GM12878 (cell line): ENCODE results near the gene NRSN2. TPM values are rescaled to one million over a fixed set of nuclear protein-coding genes. Genes with fewer than 3 reads are reported as not detected.
"Not testable (repeated sequence)": the region's sequence is repeated elsewhere in the genome, so short reads cannot be mapped to it uniquely, and the experiment has no call there.

Experiments used
- ATAC-seq: fragments of 200-7000 bp; cut with Tn5 transposase; 3 replicates; pipeline ENCODE4 v1.9.1; 2020; ENCODE audit warnings: mild to moderate bottlenecking, moderate library complexity
- BruUV-seq: library from RNA; stranded (reverse); fragments of 400-500 nt; replicated peaks from 2 replicates; lab custom pipeline; 2021; lab: Mats Ljungman, UMichigan
- CTCF ChIA-PET: fragments of 300-600 bp; sonication (Branson Sonifier 250); formaldehyde crosslinking; extraction: SDS; loops from one replicate; lab custom pipeline; 2021; ENCODE audit warnings: inconsistent platforms; lab: Yijun Ruan, JAX
- POLR2A ChIA-PET: fragments of 350-600 bp; formaldehyde crosslinking; extraction: SDS; loops from one replicate; lab custom pipeline; 2021; ENCODE audit warnings: inconsistent platforms; lab: Charles Lee
- RAD21 ChIA-PET: fragments of 300-600 bp; sonication (Branson Sonifier 250); formaldehyde crosslinking; loops from one replicate; lab custom pipeline; 2023; ENCODE audit warnings: antibody characterized with exemption; ENCODE audit not compliant: unreplicated experiment; lab: Charles Lee
- SMC1A ChIA-PET: fragments of 300-600 bp; sonication (Branson Sonifier 250); formaldehyde crosslinking; loops from one replicate; lab custom pipeline; 2023; ENCODE audit not compliant: unreplicated experiment, uncharacterized antibody; lab: Charles Lee
- DNase-seq: peaks from one replicate; pipeline ENCODE4 v3.0.0-alpha.2; 2011; ENCODE audit warnings: low read depth, low spot score
- FAIRE-seq: peaks from 3 replicates; lab custom pipeline; 2011; peaks lifted over from hg19 to GRCh38; lab: Jason Lieb, UNC
- H2AFZ ChIP-seq: 2 replicates; pipeline ENCODE4 v1.6.0; 2011; ENCODE audit warnings: low read depth, low read length, control low read depth; ENCODE audit not compliant: control insufficient read depth
- H3K27ac ChIP-seq: 2 replicates; pipeline ENCODE4 v1.5.1; 2011; ENCODE audit warnings: control low read depth; ENCODE audit not compliant: control insufficient read depth, insufficient read depth
- H3K27me3 ChIP-seq, 2 experiments: replicated peaks in 1 of 2; 2 replicates each; pipeline versions ENCODE4 v1.6.0 to v1.6.1; 2011; ENCODE audit warnings: low read length in 1 of 2; ENCODE audit not compliant: control insufficient read depth in 2 of 2, insufficient read depth in 2 of 2
- H3K36me3 ChIP-seq, 2 experiments: 2 replicates each; pipeline ENCODE4 v1.5.1; 2011; ENCODE audit warnings: low read length in 1 of 2; ENCODE audit not compliant: control insufficient read depth in 2 of 2, insufficient read depth in 2 of 2
- H3K4me1 ChIP-seq: 2 replicates; pipeline ENCODE4 v1.6.1; 2011; ENCODE audit warnings: mild to moderate bottlenecking, low read length, moderate library complexity, mixed read lengths; ENCODE audit not compliant: control insufficient read depth, insufficient read depth
- H3K4me2 ChIP-seq: 2 replicates; pipeline ENCODE4 v1.6.0; 2011; ENCODE audit warnings: control low read depth; ENCODE audit not compliant: control insufficient read depth, insufficient read depth
- H3K4me3 ChIP-seq: fragments of 200-600 bp; sonication (generic); 2 replicates; pipeline ENCODE4 v1.5.1; 2016
- H3K79me2 ChIP-seq: 2 replicates; pipeline ENCODE4 v1.6.0; 2011; ENCODE audit warnings: low read length; ENCODE audit not compliant: control insufficient read depth, insufficient read depth
- H3K9ac ChIP-seq: 2 replicates; pipeline ENCODE4 v1.8.0; 2011; ENCODE audit warnings: low read length, control low read depth, mixed read lengths; ENCODE audit not compliant: control insufficient read depth, insufficient read depth
- H3K9me3 ChIP-seq: replicated peaks from 3 replicates; pipeline ENCODE4 v1.5.1; 2011; ENCODE audit warnings: mild to moderate bottlenecking, low read length; ENCODE audit not compliant: control insufficient read depth, insufficient read depth
- H4K20me1 ChIP-seq: 2 replicates; pipeline ENCODE4 v1.6.0; 2011; ENCODE audit not compliant: control insufficient read depth, insufficient read depth
- CREM ChIP-seq: IDR thresholded peaks from 2 replicates; pipeline ENCODE4 v1.6.1; 2014; ENCODE audit warnings: antibody characterized with exemption, low read depth
- DPF2 ChIP-seq: fragments of 450-650 bp; IDR thresholded peaks from 2 replicates; pipeline ENCODE4 v1.6.1; 2017; ENCODE audit warnings: mild to moderate bottlenecking
- EZH2 ChIP-seq: IDR thresholded peaks from 2 replicates; pipeline ENCODE4 v1.6.1; 2012; ENCODE audit warnings: low read depth, mild to moderate bottlenecking, control low read depth, inconsistent platforms, low read length, borderline replicate concordance; ENCODE audit not compliant: control insufficient read depth
- NBN ChIP-seq: fragments of 450-650 bp; IDR thresholded peaks from 2 replicates; pipeline ENCODE4 v1.6.1; 2016
- RBBP5 ChIP-seq: fragments of 200-600 bp; sonication (generic); conservative IDR thresholded peaks from 2 replicates; pipeline ENCODE4 v1.6.1; 2016
- RELA ChIP-seq: fragments of 450-650 bp; IDR thresholded peaks from 2 replicates; pipeline ENCODE4 v1.8.0; 2014; ENCODE audit warnings: borderline replicate concordance; ENCODE audit not compliant: partially characterized antibody
- SREBF1 ChIP-seq: IDR thresholded peaks from 2 replicates; pipeline ENCODE4 v1.6.1; 2012; ENCODE audit warnings: mild to moderate bottlenecking, low read length
- SREBF2 ChIP-seq: IDR thresholded peaks from 2 replicates; pipeline ENCODE4 v1.6.1; 2012; ENCODE audit warnings: mild to moderate bottlenecking, low read length
- SRF ChIP-seq, 2 experiments: IDR thresholded peaks; 2 replicates each; pipeline ENCODE4 v1.6.1; 2011; ENCODE audit warnings: low read depth in 2 of 2, low read length in 2 of 2, mild to moderate bottlenecking in 1 of 2, moderate library complexity in 1 of 2
- WGBS: methylation state at CpG from one replicate; pipeline ENCODE4 v1.1.6; 2016; ENCODE audit warnings: low lambda C conversion rate; ENCODE audit not compliant: insufficient replicate concordance, insufficient coverage; ENCODE audit errors: missing lambda C conversion rate; 5-methylcytosine and 5-hydroxymethylcytosine counted together
- in situ Hi-C: fragments of 300-500 bp; cut with MboI; formaldehyde crosslinking; loops from 9 replicates; pipeline ENCODE4 v1.14.3; 2018; ENCODE audit warnings: mixed read lengths
- intact Hi-C: fragments of 100-400 bp; cut with micrococcal nuclease; formaldehyde crosslinking; loops from one replicate; pipeline ENCODE4 v1.14.2; 2022; ENCODE audit not compliant: unreplicated experiment
- polyA plus RNA-seq, 11 experiments: library from polyadenylated mRNA; depleted of rRNA in 4 of 11; unstranded in 6 of 11; stranded (reverse) in 5 of 11; fragments of >200 nt; fragmentation: Nextera tagmentation in 4 of 11; fragmentation: Illumina TruSeq in 1 of 11; extraction: Ambion mirVana in 4 of 11; extraction: Trizol in 1 of 11; gene quantifications; 1 replicate in 1 of 11; 2 replicates in 10 of 11; pipeline versions ENCODE4 v1.2.1 to v1.2.3, GENCODE V29; 2011 to 2016; ENCODE audit warnings: inconsistent platforms in 2 of 11, missing spikeins in 2 of 11, low read depth in 1 of 11
- total RNA-seq, 4 experiments: library from RNA; depleted of rRNA in 3 of 4; stranded (reverse); fragments of >200 nt in 3 of 4; fragmentation: Illumina TruSeq in 1 of 4; extraction: Trizol in 1 of 4; gene quantifications; 2 replicates each; pipeline versions ENCODE4 v1.2.1 to v1.2.3, GENCODE V29; 2013 to 2021

Gene NRSN2
- total and polyA plus RNA-seq, 10 of the 15 experiments (the other 5 are each of a cell fraction or from before 2014, with no cell fraction given), result 6.2 to 32.4 (median 13.0) TPM

GRCh38 chr20:354298-354977, 7.5 kb downstream of the NRSN2 start (continued):
- 0 out of 4 replicates have a peak, but pooled peaks of 1 of the 2 experiments have one; percentile 24 for TF ChIP-seq SRF (IDR thresholded peaks at IDR 0.05; ENCODE audit: low read depth in 2 of 2, low read length in 2 of 2)
- no peak for TF ChIP-seq RELA
- TF ChIP-seq SREBF2, result no peak
- TF ChIP-seq CREM, result peak; percentile 47; the same call in 1 of the 2 replicates
- TF ChIP-seq EZH2, result no peak
- no peak for TF ChIP-seq SREBF1
- 0 out of 2 replicates have a peak, but pooled peaks have one; percentile 40 for TF ChIP-seq DPF2
- no peak for TF ChIP-seq RBBP5
- 0 out of 2 replicates have a peak, but pooled peaks have one; percentile 19 for TF ChIP-seq NBN
- TF ChIP-seq, all 136 proteins: peak for 16

DNA sequence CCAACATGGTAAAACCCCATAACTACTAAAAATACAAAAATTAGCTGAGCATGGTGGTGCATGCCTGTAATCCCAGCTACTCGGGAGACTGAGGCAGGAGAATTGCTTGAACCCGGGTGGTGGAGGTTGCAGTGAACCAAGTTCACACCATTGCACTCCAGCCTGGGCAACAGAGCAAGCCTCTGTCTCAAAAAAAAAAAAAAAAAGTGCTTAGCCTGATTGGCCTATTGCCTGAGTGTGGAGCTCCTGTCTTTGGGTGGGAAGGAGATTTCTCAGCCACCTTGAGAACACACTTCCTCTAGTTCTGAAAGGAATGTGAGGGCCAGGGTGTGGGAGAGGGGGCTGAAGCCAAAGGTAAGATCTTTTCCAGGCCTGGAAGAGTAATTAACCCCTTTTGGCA, 9.2 kb downstream of the NRSN2 start:
- H3K79me2 ChIP-seq, H4K20me1 ChIP-seq, H3K9me3 ChIP-seq, DNase-seq, FAIRE-seq, H3K36me3 ChIP-seq, ATAC-seq, H3K4me3 ChIP-seq, POLR2A ChIA-PET, H3K27ac ChIP-seq, H2AFZ ChIP-seq, BruUV-seq, H3K27me3 ChIP-seq, intact Hi-C loops, H3K4me1 ChIP-seq, H3K4me2 ChIP-seq, H3K9ac ChIP-seq: not testable (repeated sequence)
- SMC1A ChIA-PET, result interaction anchor here (1.0 to 1.6 kb wide), 3 partner anchors 51 to 121 kb away, joined by 3 to 5 read pairs (median 3); no protein-coding TSS in a partner anchor
- RAD21 ChIA-PET, result interaction anchor here (2.6 to 2.9 kb wide), 2 partner anchors 121 to 123 kb away, joined by 8 to 10 read pairs; no protein-coding TSS in a partner anchor
- in situ Hi-C loops, result loop anchor here (10.0 kb wide), 1 partner anchor 379 kb away; no protein-coding TSS in a partner anchor
- WGBS, result 58% methylated on average over 2 of the region's 2 CpGs
- CTCF ChIA-PET, result interaction anchor here (2.1 to 3.6 kb wide), 6 partner anchors 76 to 383 kb away, joined by 7 to 41 read pairs (median 15); no protein-coding TSS in a partner anchor
